HEK293 (cell line): Measurements from ENCODE around the gene ERCC6.

Source experiments
- CTCF ChIA-PET: fragments of 350-600 bp; formaldehyde crosslinking; extraction: SDS; loops from one replicate; lab custom pipeline; 2021; ENCODE audit warnings: antibody characterized with exemption; lab: Yijun Ruan, JAX
- POLR2A ChIA-PET: fragments of 300-600 bp; formaldehyde crosslinking; extraction: SDS; loops from one replicate; lab custom pipeline; 2020; ENCODE audit warnings: antibody characterized with exemption, inconsistent platforms; lab: Yijun Ruan, JAX
- H3K27ac ChIP-seq: fragments of 200-500 bp; sonication (Bioruptor generic); 2 replicates; pipeline ENCODE4 v1.5.1; 2014; ENCODE audit warnings: low read depth, low read length, control low read depth, inconsistent platforms; ENCODE audit errors: extremely low read depth
- H3K36me3 ChIP-seq, 2 experiments: fragments of 200-500 bp in 1 of 2; sonication (Bioruptor generic) in 1 of 2; 1 replicate in 1 of 2; 2 replicates in 1 of 2; pipeline ENCODE4 v1.5.1; 2014 to 2017; ENCODE audit warnings: inconsistent platforms in 2 of 2, low read length in 2 of 2; ENCODE audit not compliant: control insufficient read depth in 2 of 2, insufficient read depth in 1 of 2
- H3K4me1 ChIP-seq: fragments of 200-500 bp; sonication (Bioruptor generic); 2 replicates; pipeline ENCODE4 v1.5.1; 2014; ENCODE audit warnings: mild to moderate bottlenecking, low read length, inconsistent platforms; ENCODE audit not compliant: control insufficient read depth, insufficient read depth
- H3K4me3 ChIP-seq: 2 replicates; pipeline ENCODE4 v1.5.1; 2011; ENCODE audit warnings: low read depth, mild to moderate bottlenecking, control low read depth, low read length, moderate library complexity
- H3K9me3 ChIP-seq: fragments of 200-500 bp; sonication (Bioruptor generic); 2 replicates; pipeline ENCODE4 v1.5.1; 2014; ENCODE audit warnings: low read depth, low read length, inconsistent platforms; ENCODE audit not compliant: control insufficient read depth, insufficient read depth
- KLF17 ChIP-seq: fragments of 450-650 bp; formaldehyde crosslinking; IDR thresholded peaks from 2 replicates; pipeline ENCODE4 v1.5.1; 2016; ENCODE audit warnings: missing biosample characterization, missing genetic modification characterization
- PRDM4 ChIP-seq: fragments of 450-650 bp; formaldehyde crosslinking; IDR thresholded peaks from 2 replicates; pipeline ENCODE4 v1.5.1; 2017; ENCODE audit warnings: missing biosample characterization, missing genetic modification characterization
- SP2 ChIP-seq: fragments of 450-650 bp; formaldehyde crosslinking; IDR thresholded peaks from 2 replicates; pipeline ENCODE4 v1.5.1; 2016; ENCODE audit warnings: missing biosample characterization, missing genetic modification characterization
- TRIM28 ChIP-seq: IDR thresholded peaks from 2 replicates; pipeline ENCODE4 v1.6.1; 2011; ENCODE audit warnings: low read length, control low read depth, borderline replicate concordance
- ZFP37 ChIP-seq: fragments of 450-650 bp; formaldehyde crosslinking; IDR thresholded peaks from 2 replicates; pipeline ENCODE4 v1.5.1; 2016; ENCODE audit warnings: missing biosample characterization, missing genetic modification characterization
- ZNF169 ChIP-seq: fragments of 450-650 bp; formaldehyde crosslinking; IDR thresholded peaks from 2 replicates; pipeline ENCODE4 v1.5.1; 2016; ENCODE audit warnings: missing biosample characterization, missing genetic modification characterization
- ZNF174 ChIP-seq: fragments of 450-650 bp; formaldehyde crosslinking; IDR thresholded peaks from 2 replicates; pipeline ENCODE4 v1.5.0; 2017; ENCODE audit warnings: missing biosample characterization, mild to moderate bottlenecking, missing genetic modification characterization
- ZNF26 ChIP-seq: fragments of 450-650 bp; formaldehyde crosslinking; IDR thresholded peaks from 2 replicates; pipeline ENCODE4 v1.5.1; 2016; ENCODE audit warnings: missing biosample characterization, missing genetic modification characterization
- ZNF292 ChIP-seq: fragments of 450-650 bp; formaldehyde crosslinking; IDR thresholded peaks from 2 replicates; pipeline ENCODE4 v1.5.1; 2016; ENCODE audit warnings: low read depth, missing biosample characterization, missing genetic modification characterization, borderline replicate concordance
- ZNF433 ChIP-seq: fragments of 450-650 bp; formaldehyde crosslinking; IDR thresholded peaks from 2 replicates; pipeline ENCODE4 v1.5.1; 2016; ENCODE audit warnings: missing biosample characterization, missing genetic modification characterization, low read depth
- ZNF488 ChIP-seq: fragments of 450-650 bp; formaldehyde crosslinking; IDR thresholded peaks from 2 replicates; pipeline ENCODE4 v1.5.1; 2016; ENCODE audit warnings: missing biosample characterization, missing genetic modification characterization
- ZNF600 ChIP-seq: fragments of 450-650 bp; formaldehyde crosslinking; IDR thresholded peaks from 2 replicates; pipeline ENCODE4 v1.5.1; 2016; ENCODE audit warnings: missing biosample characterization, missing genetic modification characterization
- ZNF623 ChIP-seq: fragments of 450-650 bp; formaldehyde crosslinking; IDR thresholded peaks from 2 replicates; pipeline ENCODE4 v1.5.1; 2016; ENCODE audit warnings: missing biosample characterization, missing genetic modification characterization
- ZNF830 ChIP-seq: fragments of 450-650 bp; IDR thresholded peaks from 2 replicates; pipeline ENCODE4 v1.5.0; 2018; ENCODE audit warnings: missing biosample characterization, missing genetic modification characterization, low read depth, mild to moderate bottlenecking, moderate library complexity
- ZSCAN18 ChIP-seq: fragments of 450-650 bp; formaldehyde crosslinking; IDR thresholded peaks from 2 replicates; pipeline ENCODE4 v1.5.1; 2016; ENCODE audit warnings: missing biosample characterization, missing genetic modification characterization
- ZXDB ChIP-seq: fragments of 450-650 bp; formaldehyde crosslinking; IDR thresholded peaks from 2 replicates; pipeline ENCODE4 v1.5.1; 2016; ENCODE audit warnings: missing biosample characterization, missing genetic modification characterization
- TF ChIP-seq, protein P1 (sequence below): fragments of 450-650 bp; formaldehyde crosslinking; IDR thresholded peaks from 2 replicates; pipeline ENCODE4 v1.5.1; 2016; ENCODE audit warnings: missing biosample characterization, missing genetic modification characterization, borderline replicate concordance

ERCC6 gene

DNA sequence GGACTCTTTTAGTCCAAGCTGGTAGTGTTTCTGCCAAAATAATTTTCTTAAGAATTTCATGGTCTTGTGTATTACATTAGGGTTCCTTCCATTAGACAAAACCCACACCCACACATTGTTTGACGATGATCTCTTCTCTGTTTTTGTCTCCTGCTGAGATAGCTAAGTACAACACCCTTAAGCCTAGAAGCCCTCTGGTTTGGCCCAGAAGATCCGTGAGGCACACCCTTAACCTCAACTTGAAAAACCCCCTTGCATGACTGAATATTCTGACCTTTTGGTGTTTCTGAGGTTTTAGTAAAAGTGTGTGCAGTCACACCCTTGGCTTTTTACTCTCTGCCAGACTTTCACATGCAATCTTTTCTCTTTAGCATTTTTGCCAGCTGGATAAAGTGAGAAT is 29.3 kb upstream of the ERCC6 start (continued):
- TF ChIP-seq PRDM4 (tag by site-specific recombination) (no peak), ZSCAN18 (tag by site-specific recombination) (no peak)

GRCh38 chr10:49567810-49568209 is 28.9 kb upstream of the ERCC6 start:
- POLR2A ChIA-PET, result no interaction called here
- H3K4me3 ChIP-seq, result no peak overlapping the region
- H3K27ac ChIP-seq, result no peak overlapping the region
- no peaks in the 10 kb centered on the region for H3K9me3 ChIP-seq
- H3K4me1 ChIP-seq, result no peaks in the 10 kb centered on the region
- CTCF ChIA-PET, result no interaction called here
- no peaks in the 10 kb centered on the region for H3K36me3 ChIP-seq
- TF ChIP-seq ZNF26 (tag by site-specific recombination) (no peak), ZNF433 (tag by site-specific recombination) (no peak), ZNF174 (tag by site-specific recombination) (no peak), KLF17 (no peak), ZNF623 (tag by site-specific recombination) (no peak), ZNF830 (tag by site-specific recombination) (no peak), ZFP37 (tag by site-specific recombination) (no peak), ZNF292 (tag by site-specific recombination) (no peak), TRIM28 (no peak), ZNF600 (tag by site-specific recombination) (no peak), ZNF488 (no peak), ZXDB (tag by site-specific recombination) (no peak), SP2 (tag by site-specific recombination) (no peak), ZNF169 (tag by site-specific recombination) (no peak)
- TF ChIP-seq, protein P1, sequence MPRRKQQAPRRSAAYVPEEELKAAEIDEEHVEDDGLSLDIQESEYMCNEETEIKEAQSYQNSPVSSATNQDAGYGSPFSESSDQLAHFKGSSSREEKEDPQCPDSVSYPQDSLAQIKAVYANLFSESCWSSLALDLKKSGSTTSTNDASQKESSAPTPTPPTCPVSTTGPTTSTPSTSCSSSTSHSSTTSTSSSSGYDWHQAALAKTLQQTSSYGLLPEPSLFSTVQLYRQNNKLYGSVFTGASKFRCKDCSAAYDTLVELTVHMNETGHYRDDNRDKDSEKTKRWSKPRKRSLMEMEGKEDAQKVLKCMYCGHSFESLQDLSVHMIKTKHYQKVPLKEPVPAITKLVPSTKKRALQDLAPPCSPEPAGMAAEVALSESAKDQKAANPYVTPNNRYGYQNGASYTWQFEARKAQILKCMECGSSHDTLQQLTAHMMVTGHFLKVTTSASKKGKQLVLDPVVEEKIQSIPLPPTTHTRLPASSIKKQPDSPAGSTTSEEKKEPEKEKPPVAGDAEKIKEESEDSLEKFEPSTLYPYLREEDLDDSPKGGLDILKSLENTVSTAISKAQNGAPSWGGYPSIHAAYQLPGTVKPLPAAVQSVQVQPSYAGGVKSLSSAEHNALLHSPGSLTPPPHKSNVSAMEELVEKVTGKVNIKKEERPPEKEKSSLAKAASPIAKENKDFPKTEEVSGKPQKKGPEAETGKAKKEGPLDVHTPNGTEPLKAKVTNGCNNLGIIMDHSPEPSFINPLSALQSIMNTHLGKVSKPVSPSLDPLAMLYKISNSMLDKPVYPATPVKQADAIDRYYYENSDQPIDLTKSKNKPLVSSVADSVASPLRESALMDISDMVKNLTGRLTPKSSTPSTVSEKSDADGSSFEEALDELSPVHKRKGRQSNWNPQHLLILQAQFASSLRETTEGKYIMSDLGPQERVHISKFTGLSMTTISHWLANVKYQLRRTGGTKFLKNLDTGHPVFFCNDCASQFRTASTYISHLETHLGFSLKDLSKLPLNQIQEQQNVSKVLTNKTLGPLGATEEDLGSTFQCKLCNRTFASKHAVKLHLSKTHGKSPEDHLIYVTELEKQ (tag by site-specific recombination), result no peak
- TF ChIP-seq, all 188 proteins: peak for 0
